HFF-Myc (cell line): Measurements from ENCODE around the gene CDK11A.

ENCODE experiments used
- DNase-seq: peaks from one replicate; pipeline ENCODE4 v3.0.0-alpha.2; 2011; ENCODE audit warnings: low read depth; ENCODE audit errors: extremely low read depth
- H3K4me3 ChIP-seq: replicated peaks from 2 replicates; pipeline ENCODE4 v1.5.1; 2011; ENCODE audit warnings: low read depth, mild to moderate bottlenecking, control low read depth, low read length
- TF ChIP-seq, protein P1 (sequence below): IDR thresholded peaks from 2 replicates; pipeline ENCODE4 v1.5.1; 2012; ENCODE audit warnings: mild to moderate bottlenecking, low read depth, low read length, control low read depth; ENCODE audit errors: missing control alignments

CDK11A gene

DNA sequence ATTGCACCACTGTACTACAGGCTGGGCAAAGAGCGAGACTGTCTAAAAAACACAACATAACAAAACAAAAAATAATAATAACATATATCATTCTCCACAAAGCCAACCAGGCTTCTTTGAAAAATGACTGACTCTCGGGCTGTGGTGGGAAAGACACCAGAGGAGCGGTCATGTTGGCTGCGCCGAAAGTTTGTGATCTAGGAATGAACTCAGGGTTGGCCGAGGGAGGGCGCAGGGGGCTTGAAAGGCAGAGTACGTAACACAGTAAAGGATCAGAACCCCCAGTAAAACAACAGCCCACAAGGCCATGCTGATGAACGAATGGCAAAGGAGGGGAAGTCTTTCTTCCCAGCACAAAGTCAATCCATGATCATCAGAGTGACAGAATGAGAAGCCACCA lies 36.3 kb downstream of the CDK11A start:
- TF ChIP-seq, protein P1, sequence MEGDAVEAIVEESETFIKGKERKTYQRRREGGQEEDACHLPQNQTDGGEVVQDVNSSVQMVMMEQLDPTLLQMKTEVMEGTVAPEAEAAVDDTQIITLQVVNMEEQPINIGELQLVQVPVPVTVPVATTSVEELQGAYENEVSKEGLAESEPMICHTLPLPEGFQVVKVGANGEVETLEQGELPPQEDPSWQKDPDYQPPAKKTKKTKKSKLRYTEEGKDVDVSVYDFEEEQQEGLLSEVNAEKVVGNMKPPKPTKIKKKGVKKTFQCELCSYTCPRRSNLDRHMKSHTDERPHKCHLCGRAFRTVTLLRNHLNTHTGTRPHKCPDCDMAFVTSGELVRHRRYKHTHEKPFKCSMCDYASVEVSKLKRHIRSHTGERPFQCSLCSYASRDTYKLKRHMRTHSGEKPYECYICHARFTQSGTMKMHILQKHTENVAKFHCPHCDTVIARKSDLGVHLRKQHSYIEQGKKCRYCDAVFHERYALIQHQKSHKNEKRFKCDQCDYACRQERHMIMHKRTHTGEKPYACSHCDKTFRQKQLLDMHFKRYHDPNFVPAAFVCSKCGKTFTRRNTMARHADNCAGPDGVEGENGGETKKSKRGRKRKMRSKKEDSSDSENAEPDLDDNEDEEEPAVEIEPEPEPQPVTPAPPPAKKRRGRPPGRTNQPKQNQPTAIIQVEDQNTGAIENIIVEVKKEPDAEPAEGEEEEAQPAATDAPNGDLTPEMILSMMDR: no peak
- DNase-seq: no peak

DNA sequence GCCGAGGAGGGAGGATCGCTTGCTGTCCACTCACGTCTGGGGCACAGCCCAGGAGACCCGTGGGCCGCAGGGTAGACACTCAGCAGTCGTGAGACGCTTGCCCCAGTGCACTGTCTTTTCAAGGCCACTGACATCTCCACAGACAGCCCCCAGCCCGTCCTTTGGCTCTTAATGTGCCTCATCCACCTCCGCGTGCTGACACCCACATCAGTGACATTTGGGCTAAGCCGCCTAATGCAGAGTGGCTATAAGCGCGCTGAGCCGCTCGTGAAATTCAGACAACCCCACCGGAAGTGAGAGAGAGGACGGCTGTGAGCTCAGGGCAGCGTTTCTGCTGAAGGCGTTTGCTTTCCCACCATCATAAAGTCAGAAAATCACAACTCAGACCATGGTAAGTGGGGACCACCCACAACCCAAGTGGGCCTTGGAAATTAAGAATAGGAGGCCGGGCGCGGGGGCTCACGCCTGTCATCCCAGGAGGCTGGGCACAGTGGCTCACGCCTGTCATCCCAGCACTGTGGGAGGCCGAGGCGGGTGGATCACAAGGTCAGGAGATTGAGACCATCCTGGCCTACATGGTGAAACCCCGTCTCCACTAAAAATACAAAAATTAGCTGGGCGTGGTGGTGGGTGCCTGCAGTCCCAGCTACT lies 40.0 kb downstream of the CDK11A start:
- TF ChIP-seq, protein P1: no peak
- no peak overlapping the region for H3K4me3 ChIP-seq
- DNase-seq: no peak

More for the DNA sequence above, 36.3 kb downstream of the CDK11A start:
- H3K4me3 ChIP-seq: no peak overlapping the region

DNA sequence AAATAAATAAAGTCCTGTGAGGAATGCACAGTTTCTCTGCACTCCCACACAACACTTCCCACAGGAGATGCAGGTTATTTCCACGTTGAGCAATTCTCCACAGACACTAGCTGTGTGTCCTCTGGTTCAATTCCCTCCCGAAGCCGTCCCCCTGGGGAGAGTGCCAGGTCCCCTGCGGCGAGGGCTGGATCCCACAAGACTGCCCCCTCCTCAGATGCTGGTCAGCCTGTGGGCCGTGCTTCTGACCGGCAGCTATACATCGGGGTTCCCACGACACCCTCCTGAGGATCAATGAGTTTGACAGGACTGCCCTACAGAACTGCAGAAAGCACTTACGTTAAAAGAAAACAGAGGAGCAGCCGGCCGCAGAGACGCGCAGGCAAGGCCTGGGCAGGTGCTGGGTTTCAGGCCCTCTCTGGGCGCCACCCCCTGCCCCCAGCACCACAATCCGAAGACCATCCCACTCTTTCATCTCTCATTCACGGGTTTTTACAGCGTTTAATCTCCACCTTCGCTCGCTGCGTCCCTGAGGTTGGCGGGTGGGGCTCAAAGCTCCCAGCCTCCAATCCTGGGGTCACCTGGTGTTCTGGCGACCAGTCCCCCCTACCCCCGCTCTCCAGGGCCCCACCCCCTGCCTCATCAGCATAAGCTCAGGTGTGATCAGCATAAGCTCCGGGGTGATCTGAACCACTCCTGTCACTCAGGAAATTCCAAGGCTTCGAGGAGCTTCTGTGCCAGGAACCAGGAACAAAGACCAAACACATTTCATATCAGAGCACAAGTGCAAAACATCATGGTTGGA lies 40.9 kb downstream of the CDK11A start:
- TF ChIP-seq, protein P1: no peak
- no peak overlapping the region for H3K4me3 ChIP-seq
- no peak for DNase-seq

DNA sequence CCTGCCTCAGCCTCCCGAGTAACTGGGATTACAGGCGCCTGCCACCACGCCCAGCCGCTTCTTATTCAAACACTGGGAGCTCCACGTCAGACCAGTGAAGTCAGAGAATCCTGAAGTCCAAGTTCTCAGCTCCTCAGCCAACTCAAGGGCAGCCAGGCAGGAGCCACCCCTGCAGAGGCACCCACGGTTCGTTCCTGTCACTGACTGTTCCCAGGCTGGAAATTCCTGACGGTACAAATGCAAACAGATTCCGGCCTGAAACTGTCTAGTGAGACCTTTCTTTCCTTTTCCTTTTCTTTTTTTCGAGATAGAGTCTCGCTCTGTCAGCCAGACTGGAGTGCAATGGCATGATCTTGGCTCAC lies 43.3 kb downstream of the CDK11A start:
- no peak overlapping the region for H3K4me3 ChIP-seq
- TF ChIP-seq, protein P1: no peak
- DNase-seq: no peak

DNA sequence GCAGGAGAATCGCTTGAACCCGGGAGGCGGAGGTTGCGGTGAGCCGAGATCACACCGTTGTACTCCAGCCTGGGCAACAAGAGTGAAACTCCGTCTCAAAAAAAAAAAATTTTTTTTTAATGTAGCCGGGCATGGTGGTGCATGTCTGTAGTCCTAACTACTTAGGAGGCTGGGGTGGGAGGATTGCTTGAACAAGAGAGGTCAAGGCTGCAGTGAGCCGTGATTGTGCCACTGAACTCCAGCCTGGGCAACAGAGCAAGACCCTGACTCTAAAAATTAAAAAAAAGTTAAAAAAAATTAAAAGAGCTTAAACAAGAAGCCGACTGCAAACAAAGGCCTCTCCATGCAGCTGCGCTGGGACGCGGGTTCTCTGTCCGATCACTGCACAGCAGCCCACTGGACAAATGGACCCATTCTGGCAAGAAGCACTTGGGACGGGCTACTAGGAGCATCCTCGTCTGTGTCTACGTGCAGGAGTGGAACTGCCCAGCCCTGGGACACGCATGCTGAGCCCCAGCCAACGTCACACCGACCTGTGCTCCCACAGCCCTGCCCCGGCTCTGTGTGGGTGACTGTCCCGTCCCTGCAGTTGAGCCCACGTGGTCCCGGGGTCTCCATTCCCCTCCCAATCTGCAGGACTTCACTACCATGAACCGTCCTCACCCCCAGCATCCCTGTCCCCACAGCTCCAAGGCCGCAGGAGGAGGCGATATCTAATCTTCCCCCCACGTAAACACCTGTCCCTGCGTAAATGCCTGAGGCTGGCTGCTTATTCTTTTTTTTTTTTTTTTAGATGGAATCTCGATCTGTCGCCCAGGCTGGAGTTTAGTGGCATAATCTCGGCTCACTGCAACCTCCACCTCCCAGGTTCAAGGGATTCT lies 43.9 kb downstream of the CDK11A start:
- no peak for DNase-seq
- TF ChIP-seq, protein P1: no peak
- no peak overlapping the region for H3K4me3 ChIP-seq

DNA sequence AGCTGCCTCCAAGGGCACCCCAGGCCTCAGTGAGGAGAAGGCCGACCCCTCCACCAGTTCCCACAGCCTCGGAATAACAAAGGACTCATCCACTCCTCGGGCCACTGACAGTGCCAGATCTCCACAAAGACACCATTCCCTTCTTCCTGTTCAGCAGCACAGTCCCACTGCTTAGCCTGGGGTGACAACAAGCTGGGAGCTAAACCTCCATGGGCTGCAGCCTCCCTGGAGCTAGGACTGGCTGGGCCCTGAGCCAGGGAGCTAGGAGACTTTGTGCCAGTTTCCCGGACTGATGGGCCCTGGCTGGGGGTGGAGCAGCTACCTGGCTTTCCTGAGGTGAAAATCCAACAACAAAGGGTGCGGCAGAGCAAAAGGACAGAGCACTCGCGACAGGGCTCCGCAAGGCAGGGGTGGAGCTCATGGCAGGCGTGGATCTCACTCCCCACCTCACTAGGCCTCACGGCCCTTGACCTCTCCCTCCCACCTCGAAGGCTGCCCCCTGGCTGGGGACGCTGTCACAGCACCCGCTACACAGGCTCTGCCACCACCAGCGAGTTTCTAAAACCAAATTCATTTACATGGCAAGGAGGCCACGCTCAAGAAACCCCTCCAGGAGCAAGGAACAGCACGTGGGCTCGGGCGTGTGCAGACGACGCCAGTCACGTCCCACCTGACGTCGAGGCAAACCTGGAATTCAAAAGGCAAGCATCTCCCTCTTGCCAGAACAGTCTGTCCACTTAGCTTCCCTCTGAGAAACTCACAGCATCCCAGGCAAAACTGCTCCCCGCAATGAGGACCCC lies 45.4 kb downstream of the CDK11A start:
- TF ChIP-seq, protein P1: no peak
- H3K4me3 ChIP-seq: no peak overlapping the region
- no peak for DNase-seq
